Mesothelial cell of epicardium (in vitro differentiated cells): ENCODE measurements around the gene RPL32. TPM values are rescaled to one million over a fixed set of nuclear protein-coding genes. Genes with fewer than 3 reads are reported as not detected.

Source experiments
- DNase-seq, 2 experiments: peaks; one replicate each; pipeline ENCODE4 v3.0.0; 2021; ENCODE audit warnings: low spot score in 2 of 2; ENCODE audit not compliant: unreplicated experiment in 2 of 2
- H3K27ac Mint-ChIP-seq: 2 replicates; pipeline ENCODE4 v1.8.0; 2021; ENCODE audit warnings: mixed read lengths
- H3K27me3 Mint-ChIP-seq: 2 replicates; pipeline ENCODE4 v1.8.0; 2021; ENCODE audit warnings: low read depth, mixed read lengths
- H3K36me3 Mint-ChIP-seq: 2 replicates; pipeline ENCODE4 v1.8.0; 2021; ENCODE audit warnings: mixed read lengths
- H3K4me1 Mint-ChIP-seq: 2 replicates; pipeline ENCODE4 v1.8.0; 2021; ENCODE audit warnings: mixed read lengths
- H3K4me3 Mint-ChIP-seq: 2 replicates; pipeline ENCODE4 v1.8.0; 2021; ENCODE audit warnings: mild to moderate bottlenecking, moderate library complexity, mixed read lengths
- H3K9me3 Mint-ChIP-seq: 2 replicates; pipeline ENCODE4 v1.8.0; 2021; ENCODE audit warnings: mixed read lengths
- total RNA-seq: library from RNA; stranded (reverse); gene quantifications from 3 replicates; pipeline ENCODE4 v1.2.1, GENCODE V29; 2021
- TF ChIP-seq, protein P1 (sequence below): fragments of 200-600 bp; sonication (generic); IDR thresholded peaks from one replicate; pipeline ENCODE4 v1.5.0; 2021; ENCODE audit warnings: antibody characterized with exemption; ENCODE audit not compliant: unreplicated experiment

RPL32 gene
- total RNA-seq, 1 donor from 2014 or later: 1,710 TPM

DNA sequence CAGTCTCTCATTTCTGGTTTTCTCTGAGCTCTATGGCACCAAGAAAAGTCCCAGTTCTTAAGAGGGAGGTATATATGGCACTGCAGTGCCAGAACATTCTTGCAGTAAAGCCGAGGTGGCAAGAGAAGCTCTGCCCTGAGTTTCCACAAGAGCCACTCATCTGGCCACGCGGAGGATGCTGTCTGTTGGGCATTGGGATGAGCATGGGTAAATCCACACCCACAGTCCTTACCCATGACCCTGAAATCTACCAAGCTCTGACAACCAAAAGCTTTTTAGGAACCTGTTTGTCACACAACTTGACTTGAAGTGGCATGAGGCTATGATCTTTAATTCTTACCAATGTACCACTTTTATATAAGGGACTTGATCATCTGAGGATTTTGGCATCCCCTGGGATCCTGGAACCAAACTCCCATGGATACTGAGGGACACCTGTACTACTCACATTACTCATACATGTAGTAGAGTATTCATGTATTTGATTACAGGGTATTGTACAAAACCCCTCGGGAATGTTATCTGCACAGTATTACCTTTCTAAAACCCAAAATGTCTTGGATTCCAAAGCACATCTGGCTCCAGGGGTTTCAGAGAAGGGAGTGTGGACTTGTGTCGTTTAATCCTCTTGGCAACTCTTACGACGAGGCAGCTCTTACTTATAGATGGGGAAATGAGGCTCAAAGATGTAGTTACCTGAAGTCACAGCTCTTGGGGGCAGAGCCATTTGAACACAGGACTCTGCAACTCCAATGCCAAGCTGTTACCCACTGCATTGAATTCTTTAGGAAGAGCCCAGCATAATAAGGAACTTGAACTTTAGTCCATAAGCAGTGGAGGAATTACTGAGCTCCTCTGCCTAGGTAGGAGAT, 8.8 kb downstream of the RPL32 start:
- TF ChIP-seq, protein P1, sequence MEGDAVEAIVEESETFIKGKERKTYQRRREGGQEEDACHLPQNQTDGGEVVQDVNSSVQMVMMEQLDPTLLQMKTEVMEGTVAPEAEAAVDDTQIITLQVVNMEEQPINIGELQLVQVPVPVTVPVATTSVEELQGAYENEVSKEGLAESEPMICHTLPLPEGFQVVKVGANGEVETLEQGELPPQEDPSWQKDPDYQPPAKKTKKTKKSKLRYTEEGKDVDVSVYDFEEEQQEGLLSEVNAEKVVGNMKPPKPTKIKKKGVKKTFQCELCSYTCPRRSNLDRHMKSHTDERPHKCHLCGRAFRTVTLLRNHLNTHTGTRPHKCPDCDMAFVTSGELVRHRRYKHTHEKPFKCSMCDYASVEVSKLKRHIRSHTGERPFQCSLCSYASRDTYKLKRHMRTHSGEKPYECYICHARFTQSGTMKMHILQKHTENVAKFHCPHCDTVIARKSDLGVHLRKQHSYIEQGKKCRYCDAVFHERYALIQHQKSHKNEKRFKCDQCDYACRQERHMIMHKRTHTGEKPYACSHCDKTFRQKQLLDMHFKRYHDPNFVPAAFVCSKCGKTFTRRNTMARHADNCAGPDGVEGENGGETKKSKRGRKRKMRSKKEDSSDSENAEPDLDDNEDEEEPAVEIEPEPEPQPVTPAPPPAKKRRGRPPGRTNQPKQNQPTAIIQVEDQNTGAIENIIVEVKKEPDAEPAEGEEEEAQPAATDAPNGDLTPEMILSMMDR: no peak
- Mint-ChIP-seq H3K4me3 (no peak overlapping the region), H3K9me3 (no peaks in the 10 kb centered on the region), H3K4me1 (peaks cover 6% of the 10 kb centered on the region), H3K27me3 (no peaks in the 10 kb centered on the region), H3K36me3 (peaks cover 34% of the 10 kb centered on the region), H3K27ac (no peak overlapping the region)
- DNase-seq: no peak

GRCh38 chr3:12831301-12831866, 10.0 kb downstream of the RPL32 start:
- Mint-ChIP-seq H3K4me3 (no peak overlapping the region), H3K27ac (peak overlapping the region; percentile 30), H3K36me3 (peaks cover 31% of the 10 kb centered on the region), H3K9me3 (no peaks in the 10 kb centered on the region), H3K4me1 (no peaks in the 10 kb centered on the region), H3K27me3 (no peaks in the 10 kb centered on the region)
- no peak for DNase-seq
- TF ChIP-seq, protein P1: no peak

GRCh38 chr3:12830785-12831156, 10.6 kb downstream of the RPL32 start:
- Mint-ChIP-seq H3K27ac (peak overlapping the region; percentile 30), H3K4me1 (no peaks in the 10 kb centered on the region), H3K9me3 (no peaks in the 10 kb centered on the region), H3K4me3 (no peak overlapping the region), H3K36me3 (peaks cover 28% of the 10 kb centered on the region), H3K27me3 (no peaks in the 10 kb centered on the region)
- TF ChIP-seq, protein P1: peak; percentile 53
- DNase-seq: no peak

GRCh38 chr3:12829886-12830784, 11.2 kb downstream of the RPL32 start:
- TF ChIP-seq, protein P1: no peak
- Mint-ChIP-seq H3K4me1 (no peaks in the 10 kb centered on the region), H3K36me3 (peaks cover 25% of the 10 kb centered on the region), H3K4me3 (no peak overlapping the region), H3K27me3 (no peaks in the 10 kb centered on the region), H3K9me3 (no peaks in the 10 kb centered on the region), H3K27ac (no peak overlapping the region)
- DNase-seq: no peak

GRCh38 chr3:12829404-12829803, 12.0 kb downstream of the RPL32 start:
- H3K27me3 Mint-ChIP-seq: no peaks in the 10 kb centered on the region
- H3K36me3 Mint-ChIP-seq: peaks cover 22% of the 10 kb centered on the region
- H3K9me3 Mint-ChIP-seq: no peaks in the 10 kb centered on the region
- no peak overlapping the region for H3K27ac Mint-ChIP-seq
- H3K4me1 Mint-ChIP-seq: no peaks in the 10 kb centered on the region
- DNase-seq: no peak
- TF ChIP-seq, protein P1: no peak
- H3K4me3 Mint-ChIP-seq: no peak overlapping the region
